Hypothalamus (tissue), 51 donors: ENCODE results near the gene SFT2D3.
A peak's percentile ranks its signal among the peaks of the same experiment; 100 is the strongest.

ENCODE experiments used
- DNase-seq, 51 donors: peaks; one replicate each; lab custom pipeline; 2025; lab: John Stamatoyannopoulos, UW

Gene SFT2D3

GRCh38 chr2:127701193-127701650 lies at the start of gene SFT2D3:
Gene SFT2D3 (plus strand): TSS chr2:127701497. CDS start chr2:127701529, 32 bp downstream.
- DNase-seq: peak; percentile 43 to 92 (median 87)

GRCh38 chr2:127651971-127652550 lies 49.2 kb upstream of the SFT2D3 start:
- DNase-seq: peak in 43 of 51 donors; percentile 12 to 88 (median 63)

DNA sequence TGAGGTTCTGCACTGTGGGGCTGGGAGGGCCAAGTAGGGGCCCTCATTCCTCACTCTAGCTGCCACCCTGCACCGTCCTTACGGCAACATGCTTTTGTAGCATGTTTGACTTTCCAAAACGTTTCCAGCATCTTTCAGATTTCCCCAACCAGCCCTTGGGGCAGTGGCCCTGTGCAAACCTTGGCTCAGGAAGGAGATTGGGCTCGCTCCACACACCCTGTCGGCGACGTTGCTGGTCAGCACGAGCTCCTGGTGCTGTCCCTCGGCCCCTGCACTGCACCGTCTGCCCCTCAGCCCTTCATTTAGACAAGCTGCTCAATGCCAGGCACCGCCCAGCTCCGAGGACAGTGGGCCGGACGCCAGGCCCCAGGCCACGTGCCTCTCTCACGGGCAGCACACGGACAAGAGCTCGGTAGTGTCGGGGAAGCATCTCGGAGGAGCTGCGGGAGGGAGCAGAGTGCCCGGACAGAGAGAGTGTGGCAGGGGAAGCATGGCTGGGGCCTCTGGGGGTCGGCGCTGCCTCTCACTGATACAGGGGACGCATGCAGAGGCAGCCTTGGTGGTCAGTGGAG lies 48.4 kb upstream of the SFT2D3 start:
- DNase-seq: no peak

GRCh38 chr2:127653421-127654083 lies 47.7 kb upstream of the SFT2D3 start:
- DNase-seq: no peak

GRCh38 chr2:127654084-127654837 lies 47.0 kb upstream of the SFT2D3 start:
- DNase-seq: no peak

- DNase-seq: no peak
These were observed 46.5 kb upstream of the SFT2D3 start for GRCh38 chr2:127654838-127655175.

GRCh38 chr2:127655209-127656073 lies 45.9 kb upstream of the SFT2D3 start:
- no peak for DNase-seq

DNA sequence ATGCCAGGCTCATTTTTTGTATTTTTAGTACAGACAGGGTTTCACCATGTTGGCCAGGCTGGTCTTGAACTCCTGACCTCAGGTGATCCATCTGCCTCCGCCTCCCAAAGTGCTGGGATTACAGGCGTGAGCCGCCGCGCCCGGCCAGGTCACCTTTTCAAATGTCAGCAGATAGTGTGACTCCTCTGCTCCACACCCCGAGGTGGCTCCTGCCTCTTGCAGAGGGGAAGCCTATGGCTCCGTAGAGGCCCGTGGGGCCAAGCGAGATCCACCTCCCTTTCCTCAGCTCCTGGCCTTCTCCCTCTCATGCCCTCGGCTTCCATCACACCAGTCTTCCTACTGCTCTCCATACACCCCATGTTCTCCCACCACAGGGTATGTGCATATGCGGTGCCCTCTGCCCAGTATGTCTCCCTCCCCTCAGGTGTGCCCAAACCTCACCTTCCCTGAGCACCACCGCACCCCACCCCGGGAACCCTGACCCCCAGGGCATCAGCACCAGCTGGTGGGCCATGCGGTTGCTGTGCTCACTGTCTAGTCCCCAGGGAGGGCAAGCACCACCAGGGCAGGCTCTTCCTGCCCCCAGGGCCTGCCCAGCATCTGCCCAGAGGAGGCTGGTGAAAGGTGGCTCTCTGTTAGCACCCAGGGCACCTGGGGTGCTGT lies 44.6 kb upstream of the SFT2D3 start:
- DNase-seq: no peak

DNA sequence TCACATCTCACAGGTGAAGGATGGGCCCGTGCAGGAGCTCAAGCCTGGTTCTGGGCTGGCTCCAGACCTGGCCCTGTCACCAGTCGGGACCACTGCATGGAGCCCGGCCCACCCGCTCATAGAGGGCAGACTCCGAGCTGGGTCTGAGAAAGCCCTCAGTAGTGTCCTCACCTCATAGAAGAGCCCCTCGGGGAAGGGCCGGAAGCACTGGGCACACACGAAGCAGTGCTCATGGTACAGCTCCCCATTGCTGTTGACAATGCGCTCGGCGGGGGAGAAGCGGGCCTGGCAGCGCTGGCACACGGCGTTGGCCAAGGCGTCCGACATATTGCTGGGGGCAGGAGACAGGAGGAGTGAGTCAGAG lies 44.1 kb upstream of the SFT2D3 start:
- DNase-seq: no peak

DNA sequence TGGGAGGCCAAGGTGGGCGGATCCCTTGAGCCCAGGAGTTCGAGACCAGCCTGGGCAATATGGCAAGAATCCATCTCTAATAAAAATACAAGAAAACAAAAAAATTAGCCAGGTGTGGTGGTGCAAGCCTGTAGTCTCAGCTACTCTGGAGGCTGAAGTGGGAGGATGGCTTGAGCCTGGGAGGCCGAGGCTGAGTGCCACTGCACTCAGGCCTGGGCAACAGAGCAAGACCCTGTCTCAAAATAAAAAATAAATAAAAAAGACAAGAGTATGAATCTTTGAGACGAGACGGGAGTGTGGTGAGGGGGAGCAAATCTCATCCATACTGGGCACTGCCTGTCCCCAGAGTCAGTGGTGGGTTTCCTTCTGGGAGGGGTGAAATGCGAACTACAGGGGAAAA lies 43.2 kb upstream of the SFT2D3 start:
- DNase-seq: no peak

GRCh38 chr2:127658641-127659407 lies 42.5 kb upstream of the SFT2D3 start:
- no peak for DNase-seq

DNA sequence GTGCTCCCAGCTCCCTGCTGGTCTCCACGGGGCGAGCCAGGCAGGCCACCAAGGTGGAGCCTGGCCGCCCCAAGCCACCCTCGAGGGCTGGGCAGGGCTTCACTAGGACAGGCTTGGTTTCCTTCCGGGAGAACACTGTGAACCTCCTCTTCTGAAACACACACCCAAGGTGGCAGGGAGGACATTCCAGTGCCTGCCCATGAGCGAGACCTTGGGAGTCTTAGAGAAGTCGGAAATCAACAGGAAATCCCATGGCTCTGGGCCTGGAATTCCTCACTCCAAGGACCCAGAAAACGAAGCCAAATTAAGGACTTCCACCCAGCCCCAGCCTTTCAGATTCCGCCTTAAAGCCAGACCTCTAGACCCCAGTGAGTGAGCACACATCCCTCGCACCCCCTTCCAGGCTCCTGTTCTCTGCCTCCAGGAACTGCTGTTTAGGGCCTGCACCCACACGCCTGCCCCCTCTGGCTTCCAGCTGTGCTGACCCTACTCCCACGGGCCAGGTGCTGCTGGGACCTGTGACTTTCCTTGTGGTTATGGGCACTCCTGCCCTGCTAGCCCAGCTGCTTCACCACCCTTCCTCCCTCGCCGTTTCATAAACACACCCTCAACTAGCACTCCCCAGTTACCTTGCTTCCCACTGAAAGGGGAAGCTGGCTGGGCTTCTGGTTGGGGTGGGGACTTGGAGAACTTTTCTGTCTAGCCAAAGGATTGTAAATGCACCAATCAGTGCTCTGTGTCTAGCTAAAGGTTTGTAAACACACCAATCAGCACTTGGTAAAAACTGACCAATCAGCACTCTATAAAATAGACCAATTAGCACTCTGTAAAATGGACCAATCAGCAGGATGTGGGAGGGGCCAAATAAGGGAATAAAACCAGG lies 41.6 kb upstream of the SFT2D3 start:
- no peak for DNase-seq

GRCh38 chr2:127660291-127660578 lies 41.1 kb upstream of the SFT2D3 start:
- DNase-seq: no peak

DNA sequence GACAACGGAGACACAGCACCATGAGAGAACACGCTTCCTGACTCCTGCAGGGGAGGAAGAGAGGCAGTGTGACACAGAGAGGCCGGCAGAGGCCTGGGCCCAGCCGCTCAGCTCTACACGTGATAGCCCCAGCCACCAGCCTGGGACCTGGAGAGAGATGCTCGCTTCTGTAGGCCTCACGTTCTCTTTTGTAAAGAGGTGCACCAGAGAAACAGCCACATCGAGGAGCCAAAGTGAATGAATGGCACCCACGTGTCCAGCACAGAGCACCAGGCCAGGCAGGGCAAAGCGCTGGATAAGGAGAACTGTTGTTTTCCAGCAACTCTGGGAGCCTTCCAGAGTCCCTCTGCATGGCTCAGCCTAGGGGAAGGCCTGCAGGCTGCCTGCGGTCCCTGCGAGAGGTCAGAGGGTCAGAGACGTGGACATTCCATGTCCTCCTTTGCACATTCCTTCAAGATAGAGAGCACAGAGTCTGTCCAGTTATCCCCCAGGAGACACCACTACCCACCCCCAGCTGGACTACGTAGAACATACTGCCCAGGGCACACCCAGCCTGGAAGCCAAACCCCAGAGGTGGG lies 40.1 kb upstream of the SFT2D3 start:
- DNase-seq: peak in 15 of 51 donors; percentile 15 to 67 (median 37)

DNA sequence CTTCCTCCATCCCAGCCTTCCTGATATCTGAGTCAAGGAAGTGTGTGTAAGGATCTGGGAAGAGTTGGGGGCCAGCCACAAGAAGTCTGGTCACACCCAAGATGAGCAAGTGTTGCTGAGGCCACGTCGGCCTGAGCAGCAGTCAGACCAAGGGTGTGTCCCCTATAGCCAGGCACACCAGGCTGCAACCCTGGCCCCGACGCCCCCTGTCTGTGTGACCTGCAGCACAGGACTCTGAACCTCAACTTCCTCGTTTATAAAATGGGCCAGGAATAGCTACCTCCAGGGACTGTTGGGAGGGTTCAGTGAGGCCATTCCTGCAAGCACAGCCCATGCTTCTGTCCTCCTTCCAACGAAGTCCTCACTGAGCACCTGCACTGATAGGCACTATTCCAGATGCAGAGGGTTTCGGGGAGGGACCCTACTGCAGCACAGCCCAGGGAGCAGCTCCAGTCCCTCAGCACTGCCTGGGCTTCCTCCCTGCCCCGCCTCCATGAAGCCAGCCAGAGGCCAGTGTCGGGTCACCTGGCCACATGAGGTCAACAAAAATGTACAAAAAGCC lies 39.3 kb upstream of the SFT2D3 start:
- no peak for DNase-seq

- no peak for DNase-seq
These were observed 38.2 kb upstream of the SFT2D3 start for GRCh38 chr2:127662937-127663565.

DNA sequence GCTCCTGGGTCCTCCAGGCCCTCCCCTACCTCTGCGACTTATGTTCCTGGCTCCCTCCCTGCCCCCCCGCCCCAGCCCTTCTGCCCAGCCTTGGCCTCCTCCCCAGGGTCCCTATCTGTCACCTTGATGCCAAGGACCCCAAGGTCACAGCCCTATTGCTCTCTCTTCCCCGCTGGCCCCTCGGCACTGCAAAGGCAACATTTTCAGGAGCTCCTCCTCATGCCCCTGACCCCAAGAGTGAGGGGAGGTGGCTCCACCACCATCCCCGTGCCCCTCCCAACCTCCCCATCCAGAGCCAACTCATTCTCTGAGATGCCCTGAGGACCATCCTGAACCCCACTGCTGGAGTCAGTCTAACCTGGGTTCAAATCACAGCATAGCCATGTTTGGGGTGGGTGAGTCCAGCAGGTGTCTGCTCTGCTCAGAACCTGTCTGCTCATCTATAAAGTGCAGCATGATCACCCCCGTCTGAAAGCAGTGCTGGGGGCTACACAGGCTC lies 37.7 kb upstream of the SFT2D3 start:
- no peak for DNase-seq
